Fibroblast of skin of right biceps (primary cell): ENCODE data around the gene TSPY10.
"Not testable (repeated sequence)": the region's sequence is repeated elsewhere in the genome, so short reads cannot be mapped to it uniquely, and the experiment has no call there.

Source experiments
- DNase-seq: peaks from one replicate; pipeline ENCODE4 v3.0.0-alpha.2; 2013

The TSPY10 gene, protein sequence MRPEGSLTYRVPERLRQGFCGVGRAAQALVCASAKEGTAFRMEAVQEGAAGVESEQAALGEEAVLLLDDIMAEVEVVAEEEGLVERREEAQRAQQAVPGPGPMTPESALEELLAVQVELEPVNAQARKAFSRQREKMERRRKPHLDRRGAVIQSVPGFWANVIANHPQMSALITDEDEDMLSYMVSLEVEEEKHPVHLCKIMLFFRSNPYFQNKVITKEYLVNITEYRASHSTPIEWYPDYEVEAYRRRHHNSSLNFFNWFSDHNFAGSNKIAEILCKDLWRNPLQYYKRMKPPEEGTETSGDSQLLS

GRCh38 chrY:9527580-9527979 lies at the start of gene TSPY10:
Gene TSPY10 (plus strand): TSS chrY:9527880. CDS start chrY:9527926, 46 bp downstream.
- DNase-seq: not testable (repeated sequence)

DNA sequence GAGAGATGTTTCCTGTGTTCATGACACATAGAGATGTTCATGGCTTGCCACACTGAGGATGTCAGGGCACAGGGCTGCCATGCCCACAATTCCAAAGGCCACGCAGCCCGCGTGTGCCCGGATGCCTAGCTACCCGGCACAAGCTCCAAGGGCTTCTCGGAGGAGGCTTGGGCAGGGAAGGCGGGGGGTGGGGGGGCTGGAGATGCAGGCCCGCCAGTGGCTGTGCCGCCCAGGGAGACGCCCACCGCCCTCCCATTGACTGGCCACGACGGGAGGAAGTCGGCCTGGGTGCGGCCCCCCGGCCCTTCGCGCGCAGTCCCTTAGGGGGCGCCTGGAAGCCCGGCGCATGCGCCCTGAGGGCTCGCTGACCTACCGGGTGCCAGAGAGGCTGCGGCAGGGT lies 40.7 kb upstream of the TSPY10 start, which contains the start of gene TSPY9:
TSPY9 (plus strand) TSS at position 301 of the 400 bp plus-strand sequence; CDS start at position 347, 46 bp downstream.
- not testable (repeated sequence) for DNase-seq

DNA sequence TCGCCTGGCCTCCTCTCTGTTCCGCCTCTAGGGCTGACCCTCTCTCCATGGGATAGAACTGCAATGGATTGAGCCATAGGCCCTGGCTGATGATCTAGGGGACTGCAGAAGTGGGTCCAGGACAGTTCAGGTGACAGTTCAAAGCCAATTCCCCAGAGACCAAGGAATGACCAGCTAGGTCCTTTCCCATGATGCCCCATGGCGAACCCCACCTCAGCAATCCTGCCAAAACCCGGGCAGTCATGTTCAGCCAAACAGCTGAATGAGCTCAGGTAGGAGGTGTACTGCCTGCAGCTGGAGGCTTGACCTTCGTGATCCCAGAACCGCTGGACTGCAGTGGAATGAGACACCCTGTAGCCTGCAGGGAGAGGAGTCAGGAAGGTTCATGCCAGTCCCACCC lies 23.3 kb upstream of the TSPY10 start:
- not testable (repeated sequence) for DNase-seq

GRCh38 chrY:9516287-9516686 lies 11.4 kb upstream of the TSPY10 start:
- DNase-seq: not testable (repeated sequence)
